Measurements from ENCODE around the gene LYPD6. TPM values are rescaled to one million over a fixed set of nuclear protein-coding genes. Genes with fewer than 3 reads are reported as not detected.

Gene LYPD6
- total RNA-seq, 4 donors from 2014 or later = 0.85 to 2.1 (median 1.6) TPM; not detected in 1

DNA sequence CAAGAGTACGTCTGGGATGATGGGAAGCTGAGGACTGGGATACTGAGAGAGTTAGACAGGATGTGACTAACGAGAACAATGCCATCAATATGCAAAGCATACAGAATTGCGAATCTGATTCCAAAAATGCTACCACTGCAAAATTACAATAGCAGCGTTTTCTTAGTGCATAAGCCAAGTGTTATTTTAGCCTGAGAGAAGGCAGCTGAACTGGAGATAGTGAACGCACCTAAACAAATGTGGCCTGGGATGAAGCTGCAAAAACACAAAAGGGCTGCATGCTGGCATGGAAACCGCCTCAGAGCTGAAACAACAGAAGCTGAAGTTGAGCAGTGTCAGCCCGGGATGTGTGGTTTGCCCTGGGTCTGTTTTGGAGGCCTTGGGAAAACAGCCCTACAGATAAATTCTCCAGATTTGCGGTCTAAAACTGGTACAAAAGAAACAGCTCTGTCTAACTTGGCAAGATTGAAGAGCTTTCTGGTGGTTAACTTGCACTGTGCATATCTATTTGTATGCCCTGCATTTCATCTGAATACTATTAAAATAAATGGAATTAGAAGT lies 45.5 kb downstream of the LYPD6 start:
- H3K9me3 ChIP-seq = no peaks in the 10 kb centered on the region
- no peaks in the 10 kb centered on the region for H3K36me3 ChIP-seq
- H3K4me3 ChIP-seq = no peak overlapping the region
- no peaks in the 10 kb centered on the region for H3K4me1 ChIP-seq
- H3K27me3 ChIP-seq = no peaks in the 10 kb centered on the region
- TF ChIP-seq, protein P1, sequence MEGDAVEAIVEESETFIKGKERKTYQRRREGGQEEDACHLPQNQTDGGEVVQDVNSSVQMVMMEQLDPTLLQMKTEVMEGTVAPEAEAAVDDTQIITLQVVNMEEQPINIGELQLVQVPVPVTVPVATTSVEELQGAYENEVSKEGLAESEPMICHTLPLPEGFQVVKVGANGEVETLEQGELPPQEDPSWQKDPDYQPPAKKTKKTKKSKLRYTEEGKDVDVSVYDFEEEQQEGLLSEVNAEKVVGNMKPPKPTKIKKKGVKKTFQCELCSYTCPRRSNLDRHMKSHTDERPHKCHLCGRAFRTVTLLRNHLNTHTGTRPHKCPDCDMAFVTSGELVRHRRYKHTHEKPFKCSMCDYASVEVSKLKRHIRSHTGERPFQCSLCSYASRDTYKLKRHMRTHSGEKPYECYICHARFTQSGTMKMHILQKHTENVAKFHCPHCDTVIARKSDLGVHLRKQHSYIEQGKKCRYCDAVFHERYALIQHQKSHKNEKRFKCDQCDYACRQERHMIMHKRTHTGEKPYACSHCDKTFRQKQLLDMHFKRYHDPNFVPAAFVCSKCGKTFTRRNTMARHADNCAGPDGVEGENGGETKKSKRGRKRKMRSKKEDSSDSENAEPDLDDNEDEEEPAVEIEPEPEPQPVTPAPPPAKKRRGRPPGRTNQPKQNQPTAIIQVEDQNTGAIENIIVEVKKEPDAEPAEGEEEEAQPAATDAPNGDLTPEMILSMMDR (IDR thresholded peaks at IDR 0.05) = no peak
- no peak for TF ChIP-seq POLR2A (IDR thresholded peaks at IDR 0.05)
- no peak for DNase-seq
- no peak overlapping the region for H3K27ac ChIP-seq

DNA sequence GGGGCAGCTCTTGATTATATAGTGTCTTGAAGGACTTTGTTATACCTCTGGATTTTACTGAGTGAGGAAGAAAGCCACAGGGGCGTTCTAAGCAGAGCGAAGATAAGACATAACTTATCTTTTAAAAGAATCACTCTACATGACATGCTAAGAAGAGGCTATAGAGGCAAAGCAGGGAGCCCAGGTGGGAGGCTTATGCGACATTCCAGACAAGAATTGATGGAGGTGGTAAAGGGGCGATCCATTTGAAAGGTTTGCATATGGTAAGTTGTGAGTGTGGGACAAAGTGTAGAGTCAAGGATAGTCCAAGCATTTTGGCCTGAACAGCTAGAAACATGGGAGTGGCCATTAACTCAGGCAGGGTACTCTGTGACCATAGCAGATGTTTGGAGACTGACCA lies 49.8 kb downstream of the LYPD6 start:
- Histone ChIP-seq H3K4me3 (no peak overlapping the region), H3K4me1 (no peaks in the 10 kb centered on the region), H3K9me3 (no peaks in the 10 kb centered on the region), H3K27me3 (no peaks in the 10 kb centered on the region), H3K27ac (no peak overlapping the region), H3K36me3 (no peaks in the 10 kb centered on the region)
- no peak for TF ChIP-seq POLR2A (IDR thresholded peaks at IDR 0.05)
- TF ChIP-seq, protein P1 (IDR thresholded peaks at IDR 0.05) = no peak
- no peak for DNase-seq

DNA sequence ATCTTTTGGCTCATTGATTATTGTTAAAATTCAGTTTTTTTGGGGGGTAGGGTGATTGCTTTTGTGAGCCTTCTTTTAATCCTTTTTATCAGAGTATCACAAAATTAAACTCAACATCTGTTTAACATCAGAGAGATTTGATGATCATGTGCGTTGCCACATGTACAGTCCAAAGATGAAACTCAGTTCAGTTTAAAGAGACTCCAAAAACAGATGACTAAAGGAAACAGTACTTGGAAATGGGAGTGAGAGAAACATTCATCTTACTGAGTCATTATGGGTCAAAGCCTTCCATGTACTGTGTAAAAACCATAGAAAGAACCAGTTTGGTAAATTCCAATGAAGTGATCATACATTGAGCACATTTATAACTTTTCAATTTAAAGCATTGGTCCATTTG lies 53.0 kb downstream of the LYPD6 start:
- no peaks in the 10 kb centered on the region for H3K27me3 ChIP-seq
- H3K4me1 ChIP-seq = no peaks in the 10 kb centered on the region
- no peak for TF ChIP-seq POLR2A (IDR thresholded peaks at IDR 0.05)
- TF ChIP-seq, protein P1 (IDR thresholded peaks at IDR 0.05) = no peak
- H3K36me3 ChIP-seq = no peaks in the 10 kb centered on the region
- no peak overlapping the region for H3K4me3 ChIP-seq
- no peak for DNase-seq
- no peaks in the 10 kb centered on the region for H3K9me3 ChIP-seq
- no peak overlapping the region for H3K27ac ChIP-seq

DNA sequence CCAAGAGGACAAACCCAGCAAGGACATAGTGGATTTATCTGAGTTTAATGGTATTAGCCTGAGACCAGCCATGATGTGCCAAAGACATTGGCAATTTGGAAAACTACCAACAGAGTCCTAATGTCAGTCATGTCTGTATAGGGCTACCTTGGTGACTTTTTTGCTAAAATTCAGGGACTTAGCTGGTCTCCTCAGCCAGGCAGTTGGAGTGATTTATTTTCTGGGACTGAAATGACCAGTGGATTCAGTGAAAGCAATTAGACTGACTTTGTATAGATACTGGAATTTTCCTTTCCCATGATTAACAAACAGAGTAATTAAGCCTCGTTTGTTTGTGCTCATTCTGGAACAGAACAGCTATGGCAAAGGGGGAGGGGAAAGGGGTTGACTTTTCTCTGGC lies 55.0 kb downstream of the LYPD6 start:
- TF ChIP-seq, protein P1 (IDR thresholded peaks at IDR 0.05) = no peak
- no peak for TF ChIP-seq POLR2A (IDR thresholded peaks at IDR 0.05)

DNA sequence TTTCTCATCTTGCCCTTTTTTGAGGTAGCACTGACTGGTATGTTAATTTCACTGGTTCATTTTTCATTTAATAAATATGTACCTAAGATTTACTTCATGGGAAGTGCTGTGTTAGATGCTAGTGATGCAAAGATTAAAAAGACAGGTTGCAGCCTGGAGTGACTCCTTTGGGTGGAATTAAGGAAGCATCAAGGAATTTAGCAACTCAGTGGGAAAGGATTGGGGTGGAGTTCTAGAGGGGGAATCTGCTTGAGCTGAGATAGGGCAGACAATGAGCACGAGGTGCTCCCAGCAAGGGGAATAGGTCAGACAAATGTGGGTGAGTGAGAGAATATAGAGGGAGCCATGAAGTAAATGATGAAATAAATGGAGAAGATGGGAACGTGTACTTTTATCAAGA lies 57.0 kb downstream of the LYPD6 start:
- no peak for DNase-seq
- no peaks in the 10 kb centered on the region for H3K9me3 ChIP-seq
- no peaks in the 10 kb centered on the region for H3K27me3 ChIP-seq
- no peaks in the 10 kb centered on the region for H3K36me3 ChIP-seq
- no peaks in the 10 kb centered on the region for H3K4me1 ChIP-seq
- no peak for TF ChIP-seq POLR2A (IDR thresholded peaks at IDR 0.05)
- TF ChIP-seq, protein P1 (IDR thresholded peaks at IDR 0.05) = no peak
- no peak overlapping the region for H3K4me3 ChIP-seq
- H3K27ac ChIP-seq = no peak overlapping the region

More for the DNA sequence above, 55.0 kb downstream of the LYPD6 start:
- H3K27me3 ChIP-seq = no peaks in the 10 kb centered on the region
- DNase-seq = no peak
- no peaks in the 10 kb centered on the region for H3K4me1 ChIP-seq
- no peaks in the 10 kb centered on the region for H3K9me3 ChIP-seq
- H3K27ac ChIP-seq = no peak overlapping the region
- H3K4me3 ChIP-seq = no peak overlapping the region
- H3K36me3 ChIP-seq = no peaks in the 10 kb centered on the region

Data from Peyer's patch (tissue), 4 donors.